ENCODE measurements around the gene PPP1R9A.

DNA sequence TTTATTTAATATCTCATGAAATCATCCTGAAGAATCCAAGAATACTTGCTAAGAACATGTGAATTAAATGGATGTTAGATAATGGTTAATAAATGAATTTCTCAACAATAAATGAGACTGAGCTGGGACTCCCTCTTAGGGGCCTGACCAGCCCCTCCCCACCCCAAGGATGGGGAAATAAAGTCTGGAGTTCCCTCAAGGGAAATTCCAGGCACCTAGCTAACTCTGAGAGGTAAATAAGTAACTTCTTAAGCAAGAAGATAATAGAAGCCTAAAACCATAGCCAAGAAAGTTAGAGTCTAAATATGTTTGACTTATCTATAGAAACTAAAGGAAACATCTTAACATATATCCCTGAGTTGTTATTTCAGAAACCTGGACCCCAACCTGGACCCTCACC is 32.2 kb upstream of the PPP1R9A start:
- TF ChIP-seq, protein P1, sequence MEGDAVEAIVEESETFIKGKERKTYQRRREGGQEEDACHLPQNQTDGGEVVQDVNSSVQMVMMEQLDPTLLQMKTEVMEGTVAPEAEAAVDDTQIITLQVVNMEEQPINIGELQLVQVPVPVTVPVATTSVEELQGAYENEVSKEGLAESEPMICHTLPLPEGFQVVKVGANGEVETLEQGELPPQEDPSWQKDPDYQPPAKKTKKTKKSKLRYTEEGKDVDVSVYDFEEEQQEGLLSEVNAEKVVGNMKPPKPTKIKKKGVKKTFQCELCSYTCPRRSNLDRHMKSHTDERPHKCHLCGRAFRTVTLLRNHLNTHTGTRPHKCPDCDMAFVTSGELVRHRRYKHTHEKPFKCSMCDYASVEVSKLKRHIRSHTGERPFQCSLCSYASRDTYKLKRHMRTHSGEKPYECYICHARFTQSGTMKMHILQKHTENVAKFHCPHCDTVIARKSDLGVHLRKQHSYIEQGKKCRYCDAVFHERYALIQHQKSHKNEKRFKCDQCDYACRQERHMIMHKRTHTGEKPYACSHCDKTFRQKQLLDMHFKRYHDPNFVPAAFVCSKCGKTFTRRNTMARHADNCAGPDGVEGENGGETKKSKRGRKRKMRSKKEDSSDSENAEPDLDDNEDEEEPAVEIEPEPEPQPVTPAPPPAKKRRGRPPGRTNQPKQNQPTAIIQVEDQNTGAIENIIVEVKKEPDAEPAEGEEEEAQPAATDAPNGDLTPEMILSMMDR (IDR thresholded peaks at IDR 0.05), result no peak
- TF ChIP-seq EP300 (IDR thresholded peaks at IDR 0.05) (no peak), POLR2A (IDR thresholded peaks at IDR 0.05) (no peak)

Data from gastroesophageal sphincter (tissue), 3 donors.